ENCODE measurements around the gene SLU7. TPM values are rescaled to one million over a fixed set of nuclear protein-coding genes. Genes with fewer than 3 reads are reported as not detected.

SLU7 gene
- total RNA-seq, 1 donor from 2014 or later, result 54.1 TPM

GRCh38 chr5:160445132-160445531 lies 26.3 kb upstream of the SLU7 start:
- H3K4me3 Mint-ChIP-seq (ENCODE audit: unreplicated experiment), result no peak overlapping the region
- no peak for DNase-seq (ENCODE audit: extremely low spot score, unreplicated experiment)
- peaks cover 43% of the 10 kb centered on the region for H3K27me3 Mint-ChIP-seq (ENCODE audit: unreplicated experiment)
- no peak for TF ChIP-seq CTCF (IDR thresholded peaks at IDR 0.05)
- H3K4me1 Mint-ChIP-seq (ENCODE audit: unreplicated experiment), result no peaks in the 10 kb centered on the region
- H3K27ac Mint-ChIP-seq (ENCODE audit: unreplicated experiment), result no peak overlapping the region
- peaks cover 4% of the 10 kb centered on the region for H3K9me3 Mint-ChIP-seq (ENCODE audit: unreplicated experiment)
- no peaks in the 10 kb centered on the region for H3K36me3 Mint-ChIP-seq (ENCODE audit: unreplicated experiment)

- Mint-ChIP-seq H3K36me3 (ENCODE audit: unreplicated experiment) (no peaks in the 10 kb centered on the region), H3K9me3 (ENCODE audit: unreplicated experiment) (peaks cover under 1% of the 10 kb centered on the region), H3K4me3 (ENCODE audit: unreplicated experiment) (no peak overlapping the region), H3K27ac (ENCODE audit: unreplicated experiment) (no peak overlapping the region), H3K4me1 (ENCODE audit: unreplicated experiment) (no peaks in the 10 kb centered on the region), H3K27me3 (ENCODE audit: unreplicated experiment) (peaks cover 40% of the 10 kb centered on the region)
- TF ChIP-seq CTCF (IDR thresholded peaks at IDR 0.05), result no peak
- DNase-seq (ENCODE audit: extremely low spot score, unreplicated experiment), result no peak
These were observed 25.5 kb upstream of the SLU7 start for GRCh38 chr5:160444407-160444806.

GRCh38 chr5:160442824-160443431 lies 24.0 kb upstream of the SLU7 start:
- no peak overlapping the region for H3K4me3 Mint-ChIP-seq (ENCODE audit: unreplicated experiment)
- no peak for TF ChIP-seq CTCF (IDR thresholded peaks at IDR 0.05)
- no peak for DNase-seq (ENCODE audit: extremely low spot score, unreplicated experiment)
- no peak overlapping the region for H3K27ac Mint-ChIP-seq (ENCODE audit: unreplicated experiment)
- H3K4me1 Mint-ChIP-seq (ENCODE audit: unreplicated experiment), result peaks cover 10% of the 10 kb centered on the region
- peaks cover 41% of the 10 kb centered on the region for H3K27me3 Mint-ChIP-seq (ENCODE audit: unreplicated experiment)
- H3K9me3 Mint-ChIP-seq (ENCODE audit: unreplicated experiment), result no peaks in the 10 kb centered on the region
- no peaks in the 10 kb centered on the region for H3K36me3 Mint-ChIP-seq (ENCODE audit: unreplicated experiment)

- Mint-ChIP-seq H3K36me3 (ENCODE audit: unreplicated experiment) (no peaks in the 10 kb centered on the region), H3K9me3 (ENCODE audit: unreplicated experiment) (no peaks in the 10 kb centered on the region), H3K4me1 (ENCODE audit: unreplicated experiment) (peaks cover 10% of the 10 kb centered on the region), H3K27me3 (ENCODE audit: unreplicated experiment) (peaks cover 47% of the 10 kb centered on the region), H3K27ac (ENCODE audit: unreplicated experiment) (no peak overlapping the region), H3K4me3 (ENCODE audit: unreplicated experiment) (no peak overlapping the region)
- no peak for TF ChIP-seq CTCF (IDR thresholded peaks at IDR 0.05)
- no peak for DNase-seq (ENCODE audit: extremely low spot score, unreplicated experiment)
These were observed 22.5 kb upstream of the SLU7 start for GRCh38 chr5:160441311-160441781.

- H3K27ac Mint-ChIP-seq (ENCODE audit: unreplicated experiment), result peak overlapping the region; percentile 33
- H3K4me1 Mint-ChIP-seq (ENCODE audit: unreplicated experiment), result peaks cover 10% of the 10 kb centered on the region
- H3K36me3 Mint-ChIP-seq (ENCODE audit: unreplicated experiment), result no peaks in the 10 kb centered on the region
- H3K27me3 Mint-ChIP-seq (ENCODE audit: unreplicated experiment), result peaks cover 41% of the 10 kb centered on the region
- peak overlapping the region; percentile 81 for H3K4me3 Mint-ChIP-seq (ENCODE audit: unreplicated experiment)
- DNase-seq (ENCODE audit: extremely low spot score, unreplicated experiment), result peak; percentile 93
- TF ChIP-seq CTCF (IDR thresholded peaks at IDR 0.05), result peak; percentile 96
- H3K9me3 Mint-ChIP-seq (ENCODE audit: unreplicated experiment), result no peaks in the 10 kb centered on the region
These were observed 20.3 kb upstream of the SLU7 start for GRCh38 chr5:160439205-160439600.

Data from osteocyte (in vitro differentiated cells).